Astrocyte (in vitro differentiated cells and primary cell): ENCODE data around the gene CERS3. TPM values are rescaled to one million over a fixed set of nuclear protein-coding genes. Genes with fewer than 3 reads are reported as not detected.

Source experiments
- DNase-seq: peaks from one replicate; pipeline ENCODE4 v3.0.0-alpha.2; 2010; ENCODE audit warnings: low read depth
- FAIRE-seq: peaks from 2 replicates; lab custom pipeline; 2011; peaks lifted over from hg19 to GRCh38; lab: Jason Lieb, UNC
- H2AFZ ChIP-seq: 2 replicates; pipeline ENCODE4 v1.6.0; 2012; ENCODE audit warnings: low read depth, low read length, inconsistent platforms
- H3K27ac ChIP-seq: 2 replicates; pipeline ENCODE4 v1.5.1; 2011; ENCODE audit warnings: low read depth, low read length, inconsistent platforms
- H3K27me3 ChIP-seq: 2 replicates; pipeline ENCODE4 v1.6.0; 2011; ENCODE audit warnings: low read length, inconsistent platforms; ENCODE audit not compliant: insufficient read depth
- H3K36me3 ChIP-seq: 2 replicates; pipeline ENCODE4 v1.5.1; 2011; ENCODE audit warnings: low read length, inconsistent platforms; ENCODE audit not compliant: insufficient read depth
- H3K4me1 ChIP-seq: 2 replicates; pipeline ENCODE4 v1.5.1; 2011; ENCODE audit warnings: low read length, inconsistent platforms; ENCODE audit not compliant: insufficient read depth
- H3K4me2 ChIP-seq: 2 replicates; pipeline ENCODE4 v1.6.0; 2012; ENCODE audit warnings: low read length, inconsistent platforms
- H3K4me3 ChIP-seq: 2 replicates; pipeline ENCODE4 v1.5.1; 2011; ENCODE audit warnings: low read depth, mild to moderate bottlenecking, low read length, inconsistent platforms; ENCODE audit not compliant: insufficient read depth
- H3K79me2 ChIP-seq: 2 replicates; pipeline ENCODE4 v1.6.0; 2012; ENCODE audit warnings: mild to moderate bottlenecking, low read length, inconsistent platforms; ENCODE audit not compliant: insufficient read depth
- H3K9ac ChIP-seq: 2 replicates; pipeline ENCODE4 v1.6.0; 2012; ENCODE audit warnings: mild to moderate bottlenecking, low read length, inconsistent platforms
- H3K9me3 ChIP-seq: 2 replicates; pipeline ENCODE4 v1.5.1; 2012; ENCODE audit warnings: low read depth, mild to moderate bottlenecking, low read length, inconsistent platforms; ENCODE audit not compliant: insufficient read depth
- H4K20me1 ChIP-seq: 2 replicates; pipeline ENCODE4 v1.6.0; 2012; ENCODE audit warnings: low read length, inconsistent platforms; ENCODE audit not compliant: insufficient read depth
- H3K27ac Mint-ChIP-seq: one replicate; pipeline ENCODE4 v1.8.0; 2021; ENCODE audit warnings: mild to moderate bottlenecking, mixed read lengths; ENCODE audit not compliant: unreplicated experiment
- H3K27me3 Mint-ChIP-seq: one replicate; pipeline ENCODE4 v1.8.0; 2021; ENCODE audit warnings: low read depth, mixed read lengths; ENCODE audit not compliant: unreplicated experiment
- H3K36me3 Mint-ChIP-seq: one replicate; pipeline ENCODE4 v1.8.0; 2021; ENCODE audit warnings: low read depth, mixed read lengths; ENCODE audit not compliant: unreplicated experiment
- H3K4me1 Mint-ChIP-seq: one replicate; pipeline ENCODE4 v1.8.0; 2021; ENCODE audit warnings: low read depth, mixed read lengths; ENCODE audit not compliant: unreplicated experiment
- H3K4me3 Mint-ChIP-seq: one replicate; pipeline ENCODE4 v1.8.0; 2021; ENCODE audit warnings: mild to moderate bottlenecking, moderate library complexity, mixed read lengths; ENCODE audit not compliant: unreplicated experiment
- H3K9me3 Mint-ChIP-seq: one replicate; pipeline ENCODE4 v1.8.0; 2021; ENCODE audit warnings: mild to moderate bottlenecking, mixed read lengths; ENCODE audit not compliant: unreplicated experiment
- CTCF ChIP-seq: IDR thresholded peaks from 2 replicates; pipeline ENCODE4 v1.5.1; 2011; ENCODE audit warnings: low read depth, mild to moderate bottlenecking, inconsistent platforms, low read length, moderate library complexity; ENCODE audit not compliant: insufficient read depth
- EZH2 ChIP-seq: IDR thresholded peaks from 2 replicates; pipeline ENCODE4 v1.6.1; 2012; ENCODE audit warnings: mild to moderate bottlenecking, low read length, inconsistent platforms; ENCODE audit not compliant: insufficient read depth
- total RNA-seq: library from RNA; stranded (reverse); gene quantifications from 2 replicates; pipeline ENCODE4 v1.2.1, GENCODE V29; 2021

The CERS3 gene
- total RNA-seq, 1 donor from 2014 or later, result not detected

DNA sequence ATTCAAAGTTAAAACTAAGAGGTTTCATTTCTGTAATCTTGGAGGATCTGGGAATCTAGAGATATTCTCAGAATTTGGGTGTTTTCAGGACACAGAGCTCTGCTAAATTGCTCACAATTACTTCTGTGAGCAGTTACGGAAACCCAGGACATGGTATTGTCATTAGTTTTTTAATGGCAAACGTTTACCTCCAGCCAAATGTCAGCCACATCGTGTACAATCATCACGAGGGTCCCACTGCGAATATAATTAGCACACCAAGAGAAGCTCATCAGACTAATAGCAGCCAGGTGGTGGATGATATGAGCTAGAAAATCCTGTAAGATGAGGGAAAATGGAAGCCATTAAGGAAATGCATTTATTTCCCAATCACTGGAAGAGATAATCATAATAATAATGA, 56.0 kb downstream of the CERS3 start:
- no peak for DNase-seq
- no peak overlapping the region for H3K4me3 Mint-ChIP-seq
- H3K4me3 ChIP-seq, result no peak overlapping the region

DNA sequence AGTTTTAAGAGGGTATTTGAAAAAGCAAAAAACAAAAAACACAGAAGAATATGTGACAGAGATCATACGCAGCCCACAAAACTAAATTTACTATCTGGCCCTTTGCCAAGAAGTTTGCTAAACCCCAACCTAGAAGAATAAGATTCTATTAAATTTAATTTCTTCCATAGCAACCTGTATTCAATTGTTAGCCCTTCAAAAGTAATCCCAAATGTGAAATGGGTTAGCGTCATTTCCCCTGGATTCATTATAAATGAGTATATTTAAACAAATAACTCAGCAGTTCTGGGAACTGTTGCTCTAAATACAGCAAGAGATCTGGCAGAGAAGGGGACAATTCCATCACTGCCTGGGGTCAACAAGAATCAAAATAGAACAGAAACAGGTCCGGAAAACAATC, 56.8 kb downstream of the CERS3 start:
- TF ChIP-seq EZH2 (no peak), CTCF (no peak)
- H3K36me3 Mint-ChIP-seq, result no peaks in the 10 kb centered on the region
- no peak overlapping the region for H3K4me3 ChIP-seq
- no peaks in the 10 kb centered on the region for H3K79me2 ChIP-seq
- no peak overlapping the region for H3K4me3 Mint-ChIP-seq
- DNase-seq (no peak), FAIRE-seq (no peak)
- peaks cover 7% of the 10 kb centered on the region for H3K27me3 Mint-ChIP-seq
- H3K27me3 ChIP-seq, result no peaks in the 10 kb centered on the region
- H3K36me3 ChIP-seq, result no peaks in the 10 kb centered on the region
- no peaks in the 10 kb centered on the region for H3K4me1 ChIP-seq
- no peak overlapping the region for H3K9ac ChIP-seq
- peaks cover 3% of the 10 kb centered on the region for H3K4me1 Mint-ChIP-seq
- H2AFZ ChIP-seq, result no peak overlapping the region
- no peak overlapping the region for H3K4me2 ChIP-seq
- no peak overlapping the region for H3K27ac ChIP-seq
- H3K27ac Mint-ChIP-seq, result no peak overlapping the region
- H4K20me1 ChIP-seq, result no peaks in the 10 kb centered on the region
- no peaks in the 10 kb centered on the region for H3K9me3 Mint-ChIP-seq
- H3K9me3 ChIP-seq, result peaks cover 5% of the 10 kb centered on the region

More for the DNA sequence above, 56.0 kb downstream of the CERS3 start:
- Histone ChIP-seq H2AFZ (no peak overlapping the region), H3K4me1 (no peaks in the 10 kb centered on the region), H3K79me2 (no peaks in the 10 kb centered on the region), H3K9ac (no peak overlapping the region), H3K27ac (no peak overlapping the region), H3K4me2 (no peak overlapping the region), H3K27me3 (no peaks in the 10 kb centered on the region), H4K20me1 (no peaks in the 10 kb centered on the region), H3K36me3 (no peaks in the 10 kb centered on the region), H3K9me3 (peaks cover 5% of the 10 kb centered on the region)
- Mint-ChIP-seq H3K4me1 (peaks cover 3% of the 10 kb centered on the region), H3K36me3 (no peaks in the 10 kb centered on the region), H3K9me3 (no peaks in the 10 kb centered on the region), H3K27ac (no peak overlapping the region), H3K27me3 (peaks cover 7% of the 10 kb centered on the region)
- TF ChIP-seq EZH2 (no peak), CTCF (no peak)
- no peak for FAIRE-seq

DNA sequence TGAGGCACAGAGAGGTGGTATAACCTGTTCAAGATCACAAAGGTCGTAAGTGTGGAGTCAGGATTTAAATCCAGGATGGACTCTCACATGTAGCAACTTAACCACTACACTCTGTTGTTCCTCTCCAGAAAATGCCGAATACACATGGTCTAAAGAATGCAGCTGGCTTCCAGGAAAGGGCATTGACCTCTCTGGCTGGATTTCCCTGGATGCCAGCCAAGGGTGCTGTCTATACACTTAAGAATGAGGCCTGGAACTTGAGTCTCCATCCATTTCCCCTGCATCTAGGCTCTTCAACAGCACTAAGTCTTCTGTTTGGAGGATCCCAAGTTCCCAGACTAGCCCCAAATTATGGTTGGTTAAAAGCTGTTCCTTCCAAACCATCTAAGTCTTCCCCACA, 60.5 kb downstream of the CERS3 start:
- no peaks in the 10 kb centered on the region for H3K79me2 ChIP-seq
- no peaks in the 10 kb centered on the region for H3K27me3 ChIP-seq
- H2AFZ ChIP-seq, result no peak overlapping the region
- H3K27ac Mint-ChIP-seq, result no peak overlapping the region
- H3K9ac ChIP-seq, result no peak overlapping the region
- no peaks in the 10 kb centered on the region for H3K4me1 ChIP-seq
- TF ChIP-seq EZH2 (no peak), CTCF (no peak)
- FAIRE-seq (no peak), DNase-seq (peak; percentile 20)
- H3K9me3 ChIP-seq, result no peaks in the 10 kb centered on the region
- no peak overlapping the region for H3K4me2 ChIP-seq
- no peaks in the 10 kb centered on the region for H4K20me1 ChIP-seq
- H3K36me3 ChIP-seq, result no peaks in the 10 kb centered on the region
- no peak overlapping the region for H3K4me3 ChIP-seq
- no peaks in the 10 kb centered on the region for H3K9me3 Mint-ChIP-seq
- H3K4me3 Mint-ChIP-seq, result no peak overlapping the region
- no peaks in the 10 kb centered on the region for H3K36me3 Mint-ChIP-seq
- peaks cover 6% of the 10 kb centered on the region for H3K4me1 Mint-ChIP-seq
- peaks cover 7% of the 10 kb centered on the region for H3K27me3 Mint-ChIP-seq
- H3K27ac ChIP-seq, result no peak overlapping the region
